ENCODE results near the gene ZNF598.

The ZNF598 gene

DNA sequence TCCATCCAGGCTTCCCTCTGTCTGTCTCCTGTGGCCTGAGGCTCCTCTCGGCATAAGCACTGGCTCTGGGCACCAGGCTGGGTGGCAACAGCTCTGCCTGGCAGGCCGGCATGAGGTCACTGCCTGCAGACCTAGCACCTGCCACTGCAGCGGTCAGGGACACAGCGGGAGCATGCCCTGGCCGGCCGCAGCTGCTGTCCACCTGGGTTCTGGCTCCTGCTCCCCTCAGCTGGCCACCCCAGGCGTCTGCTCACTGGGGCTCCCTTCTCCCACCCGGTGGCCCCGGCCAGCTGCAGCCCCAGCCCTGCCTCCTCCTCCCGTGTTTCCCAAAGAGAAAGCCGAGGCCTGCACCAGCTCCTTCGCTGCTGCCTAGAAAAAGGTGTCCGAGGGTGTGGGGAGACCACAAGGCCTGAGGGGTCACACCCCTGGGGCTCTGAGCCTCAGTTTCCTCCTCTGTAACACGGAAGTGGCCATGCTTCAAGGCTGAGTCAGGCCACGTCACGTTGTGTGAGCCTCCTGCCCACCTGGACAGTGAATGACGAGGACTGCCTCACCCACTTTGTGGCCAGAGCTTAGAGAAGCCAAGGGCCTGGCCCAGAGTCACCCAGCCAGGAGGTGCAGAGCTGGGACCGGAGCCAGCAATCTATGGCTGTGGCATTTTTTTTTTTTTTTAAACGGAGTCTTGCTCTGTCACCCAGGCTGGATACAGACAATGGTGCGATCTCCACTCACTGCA, 31.3 kb upstream of the ZNF598 start:
- in situ Hi-C loops (cut with HindIII; ENCODE audit: low sequenced_read_pairs) = no loop called here
- H3K4me3 ChIP-seq (ENCODE audit: low read depth, low read length) = no peak overlapping the region
- TF ChIP-seq, protein P1, sequence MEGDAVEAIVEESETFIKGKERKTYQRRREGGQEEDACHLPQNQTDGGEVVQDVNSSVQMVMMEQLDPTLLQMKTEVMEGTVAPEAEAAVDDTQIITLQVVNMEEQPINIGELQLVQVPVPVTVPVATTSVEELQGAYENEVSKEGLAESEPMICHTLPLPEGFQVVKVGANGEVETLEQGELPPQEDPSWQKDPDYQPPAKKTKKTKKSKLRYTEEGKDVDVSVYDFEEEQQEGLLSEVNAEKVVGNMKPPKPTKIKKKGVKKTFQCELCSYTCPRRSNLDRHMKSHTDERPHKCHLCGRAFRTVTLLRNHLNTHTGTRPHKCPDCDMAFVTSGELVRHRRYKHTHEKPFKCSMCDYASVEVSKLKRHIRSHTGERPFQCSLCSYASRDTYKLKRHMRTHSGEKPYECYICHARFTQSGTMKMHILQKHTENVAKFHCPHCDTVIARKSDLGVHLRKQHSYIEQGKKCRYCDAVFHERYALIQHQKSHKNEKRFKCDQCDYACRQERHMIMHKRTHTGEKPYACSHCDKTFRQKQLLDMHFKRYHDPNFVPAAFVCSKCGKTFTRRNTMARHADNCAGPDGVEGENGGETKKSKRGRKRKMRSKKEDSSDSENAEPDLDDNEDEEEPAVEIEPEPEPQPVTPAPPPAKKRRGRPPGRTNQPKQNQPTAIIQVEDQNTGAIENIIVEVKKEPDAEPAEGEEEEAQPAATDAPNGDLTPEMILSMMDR (IDR thresholded peaks at IDR 0.05; ENCODE audit: low read depth, low read length, missing control alignments) = no peak
- no peak for DNase-seq (ENCODE audit: low read depth)

DNA sequence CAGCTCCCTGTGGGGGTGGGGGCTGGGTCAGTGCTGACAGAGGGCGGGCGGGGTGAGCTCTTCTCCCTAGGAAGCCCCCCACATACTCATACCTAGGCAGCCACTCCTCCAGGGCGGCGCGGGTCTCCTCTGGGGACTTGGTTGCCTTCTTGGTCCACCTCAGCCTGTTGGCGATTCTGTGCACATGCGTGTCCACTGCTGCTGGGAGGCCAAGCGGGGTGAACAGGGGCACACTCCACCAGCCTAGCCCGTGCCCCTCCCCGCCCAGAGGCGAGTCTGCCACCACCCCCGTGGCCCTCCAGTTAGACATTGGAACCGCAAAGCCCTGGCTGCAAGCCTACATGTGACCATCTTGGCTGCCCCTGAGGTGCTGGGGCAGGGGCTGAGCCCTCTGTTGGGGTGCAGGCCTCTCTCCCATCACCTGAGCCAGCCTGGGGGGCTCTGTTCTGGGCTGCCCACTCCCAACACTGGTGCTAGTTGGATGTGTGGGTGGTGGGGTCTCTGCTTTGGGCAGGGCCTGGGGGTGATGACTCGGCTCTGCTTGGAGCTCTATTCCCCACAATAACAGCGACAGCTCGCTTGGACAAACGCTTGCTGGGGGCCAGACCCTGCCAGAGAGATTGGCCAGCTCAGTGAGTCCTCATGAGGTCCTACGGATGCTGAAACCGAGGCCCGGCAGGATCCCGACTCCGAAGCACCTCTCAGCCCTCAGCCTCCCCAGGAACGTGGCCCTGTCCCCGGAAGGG, 30.6 kb upstream of the ZNF598 start:
- in situ Hi-C loops (cut with HindIII; ENCODE audit: low sequenced_read_pairs) = no loop called here
- no peak overlapping the region for H3K4me3 ChIP-seq (ENCODE audit: low read depth, low read length)
- DNase-seq (ENCODE audit: low read depth) = no peak
- TF ChIP-seq, protein P1 (IDR thresholded peaks at IDR 0.05; ENCODE audit: low read depth, low read length, missing control alignments) = no peak

GRCh38 chr16:2039274-2040031, 29.8 kb upstream of the ZNF598 start:
- H3K4me3 ChIP-seq (ENCODE audit: low read depth, low read length) = no peak overlapping the region
- DNase-seq (ENCODE audit: low read depth) = no peak
- in situ Hi-C loops (cut with HindIII; ENCODE audit: low sequenced_read_pairs) = loop anchor here (5.0 to 10.0 kb wide), 3 partner anchors 38 to 125 kb away; partner anchors contain the start of genes GFER and NOXO1
- TF ChIP-seq, protein P1 (IDR thresholded peaks at IDR 0.05; ENCODE audit: low read depth, low read length, missing control alignments) = no peak

DNA sequence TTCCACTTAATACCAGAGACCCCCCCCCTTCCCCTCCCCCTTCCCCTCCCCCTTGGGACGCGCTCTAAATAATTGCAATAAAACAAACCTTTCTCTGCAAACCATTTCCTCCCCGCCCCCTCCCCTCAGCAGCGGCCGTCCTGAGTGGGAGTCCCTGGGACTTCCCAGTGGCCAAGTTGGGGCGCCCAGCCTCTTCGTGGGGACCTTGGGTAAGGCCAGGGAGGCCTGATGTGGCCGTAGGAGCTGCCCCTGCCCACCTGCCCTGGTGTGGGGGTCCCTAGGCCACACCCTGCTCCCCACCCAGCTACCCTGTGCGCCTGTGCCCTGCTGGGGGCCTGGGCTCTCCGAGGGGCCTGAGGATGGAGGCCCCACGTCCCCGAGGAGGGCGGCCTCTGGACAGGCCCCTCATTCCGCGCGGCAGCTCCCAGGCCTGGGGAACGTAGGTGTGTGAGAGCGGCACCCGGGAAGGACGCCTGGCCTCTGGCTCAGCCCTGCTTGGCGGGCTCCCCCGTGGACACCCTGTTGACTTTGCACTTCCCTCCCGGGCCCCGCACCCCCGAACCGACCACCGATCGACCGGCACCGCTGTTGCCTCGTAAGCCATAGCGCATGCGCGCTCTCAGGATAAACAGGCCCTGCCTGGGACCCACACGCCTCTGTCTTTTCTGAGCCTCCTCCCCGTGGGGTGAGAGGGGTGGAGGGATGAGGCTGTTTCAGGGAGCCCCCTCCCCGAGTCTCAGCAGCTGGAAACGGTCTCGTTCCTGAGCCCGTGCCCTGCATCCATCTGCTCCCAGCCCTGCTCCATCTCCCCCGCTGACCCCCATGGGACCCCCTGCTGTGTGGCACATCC, 29.0 kb upstream of the ZNF598 start:
- TF ChIP-seq, protein P1 (IDR thresholded peaks at IDR 0.05; ENCODE audit: low read depth, low read length, missing control alignments) = no peak
- DNase-seq (ENCODE audit: low read depth) = no peak
- no peak overlapping the region for H3K4me3 ChIP-seq (ENCODE audit: low read depth, low read length)
- in situ Hi-C loops (cut with HindIII; ENCODE audit: low sequenced_read_pairs) = loop anchor here (5.0 to 10.0 kb wide), 3 partner anchors 39 to 126 kb away; partner anchors contain the start of genes GFER and NOXO1

DNA sequence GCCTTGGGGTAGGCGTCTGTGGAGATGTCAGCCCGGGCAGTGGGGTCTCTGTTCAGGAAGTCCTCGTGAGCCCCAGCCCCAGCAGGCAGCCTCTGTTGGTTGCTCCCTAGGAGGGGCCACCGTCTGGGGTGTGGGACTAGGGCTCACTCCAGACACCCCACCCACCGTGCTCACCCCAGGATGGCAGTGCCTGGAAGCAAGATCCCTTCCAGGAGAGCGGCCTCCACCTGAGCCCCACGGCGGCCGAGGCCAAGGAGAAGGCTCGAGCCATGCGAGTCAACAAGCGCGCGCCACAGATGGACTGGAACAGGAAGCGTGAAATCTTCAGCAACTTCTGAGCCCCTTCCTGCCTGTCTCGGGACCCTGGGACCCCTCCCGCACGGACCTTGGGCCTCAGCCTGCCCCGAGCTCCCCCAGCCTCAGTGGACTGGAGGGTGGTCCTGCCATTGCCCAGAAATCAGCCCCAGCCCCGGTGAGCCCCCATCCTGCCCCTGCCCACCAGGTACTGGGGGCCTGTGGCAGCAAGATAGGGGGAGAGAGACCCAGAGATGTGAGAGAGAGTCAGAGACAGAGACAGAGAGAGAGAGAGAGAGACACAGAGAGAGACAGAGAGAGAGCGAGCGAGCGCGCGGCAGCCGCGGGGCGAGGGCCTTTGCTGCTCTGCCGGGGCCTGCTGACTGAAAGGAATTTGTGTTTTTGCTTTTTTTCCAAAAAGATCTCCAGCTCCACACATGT, 28.2 kb upstream of the ZNF598 start:
- TF ChIP-seq, protein P1 (IDR thresholded peaks at IDR 0.05; ENCODE audit: low read depth, low read length, missing control alignments) = no peak
- H3K4me3 ChIP-seq (ENCODE audit: low read depth, low read length) = no peak overlapping the region
- in situ Hi-C loops (cut with HindIII; ENCODE audit: low sequenced_read_pairs) = loop anchor here (5.0 to 10.0 kb wide), 3 partner anchors 39 to 127 kb away; partner anchors contain the start of genes GFER and NOXO1
- no peak for DNase-seq (ENCODE audit: low read depth)

All from astrocyte of the cerebellum (primary cell).